G401 (cell line): Measurements from ENCODE around the gene ZNF223. TPM values are rescaled to one million over a fixed set of nuclear protein-coding genes. Genes with fewer than 3 reads are reported as not detected.
A peak's percentile ranks its signal among the peaks of the same experiment; 100 is the strongest.

ENCODE experiments used
- DNase-seq: peaks from one replicate; pipeline ENCODE4 v3.0.0-alpha.2; 2015; ENCODE audit warnings: low spot score
- in situ Hi-C: cut with HindIII; loops from 2 replicates; pipeline ENCODE4 v1.10.0; 2016; ENCODE audit warnings: low sequenced_read_pairs, mixed read lengths
- total RNA-seq: library from RNA; depleted of rRNA; stranded (reverse); fragments of >200 nt; shearing (Covaris generic); gene quantifications from 2 replicates; pipeline ENCODE4 v1.2.3, GENCODE V29; 2014; rRNA removed

Gene ZNF223
- total RNA-seq = 0.18 and 0.37 TPM in 2 replicates

- in situ Hi-C loops = no loop called here
- DNase-seq = peak; percentile 98
Observed at GRCh38 chr19:44051650-44052402, at the start of gene ZNF223. Gene ZNF223 (plus strand): TSS chr19:44052036. CDS start chr19:44055177, 3,141 bp downstream.

- no peak for DNase-seq
- in situ Hi-C loops = no loop called here
Observed at GRCh38 chr19:44002212-44002565, 49.6 kb upstream of the ZNF223 start.

GRCh38 chr19:44002566-44003460 lies 49.0 kb upstream of the ZNF223 start, which contains the start of gene ZNF230:
Gene ZNF230 (plus strand): TSS chr19:44002957. CDS start chr19:44007079, 4,122 bp downstream.
- DNase-seq = peak; percentile 99
- in situ Hi-C loops = no loop called here

- DNase-seq = no peak
Observed at GRCh38 chr19:44003461-44004009, 48.3 kb upstream of the ZNF223 start.

GRCh38 chr19:44005973-44006372 lies 45.9 kb upstream of the ZNF223 start:
- DNase-seq = no peak
- in situ Hi-C loops = no loop called here

More at GRCh38 chr19:44003461-44004009, 48.3 kb upstream of the ZNF223 start:
- in situ Hi-C loops = no loop called here

GRCh38 chr19:44007473-44007872 lies 44.4 kb upstream of the ZNF223 start:
- in situ Hi-C loops = no loop called here
- DNase-seq = no peak

- in situ Hi-C loops = no loop called here
- DNase-seq = no peak
Observed at GRCh38 chr19:44010468-44010867, 41.4 kb upstream of the ZNF223 start.

- in situ Hi-C loops = no loop called here
- no peak for DNase-seq
Observed at GRCh38 chr19:44019498-44019897, 32.3 kb upstream of the ZNF223 start.

- DNase-seq = no peak
- in situ Hi-C loops = no loop called here
Observed at GRCh38 chr19:44021221-44021620, 30.6 kb upstream of the ZNF223 start.

GRCh38 chr19:44024900-44025216 lies 27.0 kb upstream of the ZNF223 start:
- in situ Hi-C loops = no loop called here
- no peak for DNase-seq

GRCh38 chr19:44025217-44025936 lies 26.5 kb upstream of the ZNF223 start, which contains the start of gene ZNF222:
Gene ZNF222 (plus strand): TSS chr19:44025379. CDS start chr19:44025437, 58 bp downstream.
- DNase-seq = peak; percentile 93
- in situ Hi-C loops = no loop called here

GRCh38 chr19:44026622-44027021 lies 25.2 kb upstream of the ZNF223 start:
- no peak for DNase-seq
- in situ Hi-C loops = no loop called here

- in situ Hi-C loops = no loop called here
- no peak for DNase-seq
Observed at GRCh38 chr19:44032001-44032610, 19.7 kb upstream of the ZNF223 start.

GRCh38 chr19:44042147-44042546 lies 9.7 kb upstream of the ZNF223 start:
- DNase-seq = no peak
- in situ Hi-C loops = no loop called here

GRCh38 chr19:44050740-44051649 lies 841 bp upstream of the ZNF223 start:
- in situ Hi-C loops = no loop called here
- DNase-seq = peak; percentile 48

GRCh38 chr19:44055870-44056269 lies 4.0 kb downstream of the ZNF223 start:
- no peak for DNase-seq

GRCh38 chr19:44059229-44059628 lies 7.4 kb downstream of the ZNF223 start:
- in situ Hi-C loops = no loop called here
- DNase-seq = no peak

More at GRCh38 chr19:44055870-44056269, 4.0 kb downstream of the ZNF223 start:
- in situ Hi-C loops = no loop called here

- in situ Hi-C loops = no loop called here
- no peak for DNase-seq
Observed at GRCh38 chr19:44061038-44061437, 9.2 kb downstream of the ZNF223 start.
